ENCODE measurements around the gene CYP27B1.

CYP27B1 gene

GRCh38 chr12:57738661-57739237 is 28.1 kb downstream of the CYP27B1 start, which contains the start of gene AGAP2:
TSS of gene AGAP2 (minus strand) at chr12:57738742. CDS start at chr12:57738246, 496 bp downstream.
- FAIRE-seq (no peak), DNase-seq (ENCODE audit: extremely low spot score, insufficient read length, low read depth) (no peak)

GRCh38 chr12:57737467-57738460 is 29.1 kb downstream of the CYP27B1 start:
- FAIRE-seq = no peak
- no peak for DNase-seq (ENCODE audit: extremely low spot score, insufficient read length, low read depth)

- FAIRE-seq = no peak
- DNase-seq (ENCODE audit: extremely low spot score, insufficient read length, low read depth) = no peak
These were observed 30.0 kb downstream of the CYP27B1 start for GRCh38 chr12:57736741-57737466.

- DNase-seq (ENCODE audit: extremely low spot score, insufficient read length, low read depth) (no peak), FAIRE-seq (no peak)
These were observed 30.7 kb downstream of the CYP27B1 start for GRCh38 chr12:57735952-57736740.

GRCh38 chr12:57735198-57735855 is 31.6 kb downstream of the CYP27B1 start:
- no peak for DNase-seq (ENCODE audit: extremely low spot score, insufficient read length, low read depth)
- no peak for FAIRE-seq

- no peak for DNase-seq (ENCODE audit: extremely low spot score, insufficient read length, low read depth)
- no peak for FAIRE-seq
These were observed 32.3 kb downstream of the CYP27B1 start for GRCh38 chr12:57734591-57734990.

- no peak for FAIRE-seq
- DNase-seq (ENCODE audit: extremely low spot score, insufficient read length, low read depth) = no peak
These were observed 33.0 kb downstream of the CYP27B1 start for GRCh38 chr12:57733928-57734327.

GRCh38 chr12:57732726-57733593 is 33.9 kb downstream of the CYP27B1 start:
- DNase-seq (ENCODE audit: extremely low spot score, insufficient read length, low read depth) (no peak), FAIRE-seq (no peak)

GRCh38 chr12:57732270-57732669 is 34.6 kb downstream of the CYP27B1 start:
- no peak for FAIRE-seq
- DNase-seq (ENCODE audit: extremely low spot score, insufficient read length, low read depth) = no peak

- FAIRE-seq (no peak), DNase-seq (ENCODE audit: extremely low spot score, insufficient read length, low read depth) (no peak)
These were observed 35.3 kb downstream of the CYP27B1 start for GRCh38 chr12:57731411-57732080.

- FAIRE-seq (no peak), DNase-seq (ENCODE audit: extremely low spot score, insufficient read length, low read depth) (no peak)
These were observed 36.4 kb downstream of the CYP27B1 start for GRCh38 chr12:57730336-57731067.

- DNase-seq (ENCODE audit: extremely low spot score, insufficient read length, low read depth) = no peak
- FAIRE-seq = no peak
These were observed 37.5 kb downstream of the CYP27B1 start for GRCh38 chr12:57729321-57729844.

GRCh38 chr12:57727758-57728395 is 39.0 kb downstream of the CYP27B1 start:
- DNase-seq (ENCODE audit: extremely low spot score, insufficient read length, low read depth) = no peak
- no peak for FAIRE-seq

- DNase-seq (ENCODE audit: extremely low spot score, insufficient read length, low read depth) (no peak), FAIRE-seq (no peak)
These were observed 39.8 kb downstream of the CYP27B1 start for GRCh38 chr12:57726884-57727757.

- DNase-seq (ENCODE audit: extremely low spot score, insufficient read length, low read depth) (no peak), FAIRE-seq (no peak)
These were observed 40.6 kb downstream of the CYP27B1 start for GRCh38 chr12:57726151-57726883.

Measured in GM18507 (cell line).